Fibroblast of lung (primary cell): Measurements from ENCODE around the gene SPRR1B.

ENCODE experiments used
- EZH2 ChIP-seq: IDR thresholded peaks from 2 replicates; pipeline ENCODE4 v1.5.1; 2012; ENCODE audit warnings: low read length, control low read depth, mild to moderate bottlenecking; ENCODE audit errors: missing control alignments
- TF ChIP-seq, protein P1 (sequence below), 2 donors: IDR thresholded peaks in 1 of 2; conservative IDR thresholded peaks in 1 of 2; 1 replicate in 1 of 2; 2 replicates in 1 of 2; pipeline ENCODE4 v1.5.1; 2011 to 2012; ENCODE audit warnings: low read length in 2 of 2, control low read depth in 1 of 2, inconsistent platforms in 1 of 2, low read depth in 1 of 2, mild to moderate bottlenecking in 1 of 2

DNA sequence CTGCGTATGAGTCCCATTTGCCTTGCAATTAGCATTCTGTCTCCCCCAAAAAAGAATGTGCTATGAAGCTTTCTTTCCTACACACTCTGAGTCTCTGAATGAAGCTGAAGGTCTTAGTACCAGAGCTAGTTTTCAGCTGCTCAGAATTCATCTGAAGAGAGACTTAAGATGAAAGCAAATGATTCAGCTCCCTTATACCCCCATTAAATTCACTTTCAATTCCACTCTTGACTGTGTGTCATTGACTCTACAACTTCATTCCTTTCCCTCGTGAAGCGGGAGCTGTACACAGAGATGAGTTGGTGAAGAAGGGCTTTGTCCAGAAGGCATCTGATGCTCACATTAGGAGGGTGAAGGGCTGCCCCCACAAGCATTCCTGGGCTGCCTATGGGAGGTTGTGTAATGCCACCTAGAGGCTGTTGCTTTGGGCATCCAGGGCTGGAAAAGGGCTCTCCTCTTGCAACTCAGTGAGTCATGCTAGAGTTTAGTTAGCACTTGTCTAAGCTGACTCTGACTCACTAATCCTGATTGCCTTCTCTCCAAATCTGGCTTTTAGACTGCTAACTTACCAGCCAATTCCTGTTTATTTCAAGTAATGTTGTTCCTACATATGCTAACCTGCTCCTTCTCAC lies 1.8 kb downstream of the SPRR1B start:
- TF ChIP-seq, protein P1, sequence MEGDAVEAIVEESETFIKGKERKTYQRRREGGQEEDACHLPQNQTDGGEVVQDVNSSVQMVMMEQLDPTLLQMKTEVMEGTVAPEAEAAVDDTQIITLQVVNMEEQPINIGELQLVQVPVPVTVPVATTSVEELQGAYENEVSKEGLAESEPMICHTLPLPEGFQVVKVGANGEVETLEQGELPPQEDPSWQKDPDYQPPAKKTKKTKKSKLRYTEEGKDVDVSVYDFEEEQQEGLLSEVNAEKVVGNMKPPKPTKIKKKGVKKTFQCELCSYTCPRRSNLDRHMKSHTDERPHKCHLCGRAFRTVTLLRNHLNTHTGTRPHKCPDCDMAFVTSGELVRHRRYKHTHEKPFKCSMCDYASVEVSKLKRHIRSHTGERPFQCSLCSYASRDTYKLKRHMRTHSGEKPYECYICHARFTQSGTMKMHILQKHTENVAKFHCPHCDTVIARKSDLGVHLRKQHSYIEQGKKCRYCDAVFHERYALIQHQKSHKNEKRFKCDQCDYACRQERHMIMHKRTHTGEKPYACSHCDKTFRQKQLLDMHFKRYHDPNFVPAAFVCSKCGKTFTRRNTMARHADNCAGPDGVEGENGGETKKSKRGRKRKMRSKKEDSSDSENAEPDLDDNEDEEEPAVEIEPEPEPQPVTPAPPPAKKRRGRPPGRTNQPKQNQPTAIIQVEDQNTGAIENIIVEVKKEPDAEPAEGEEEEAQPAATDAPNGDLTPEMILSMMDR (conservative IDR thresholded peaks at IDR 0.05 in 1 of 2, IDR thresholded peaks at IDR 0.05 in 1 of 2; ENCODE audit: low read depth in 1 of 2, low read length in 2 of 2), result peak in 1 of 2 donors; percentile 19
- TF ChIP-seq EZH2, result no peak
